ENCODE measurements around the gene SESTD1. TPM values are rescaled to one million over a fixed set of nuclear protein-coding genes. Genes with fewer than 3 reads are reported as not detected.
"Not testable (repeated sequence)": the region's sequence is repeated elsewhere in the genome, so short reads cannot be mapped to it uniquely, and the experiment has no call there.

The SESTD1 gene
- total and polyA plus RNA-seq, 2 experiments from 2014 or later = 34.7 to 44.0 TPM

GRCh38 chr2:179098080-179098689 lies 166.4 kb downstream of the SESTD1 start:
- no peak for TF ChIP-seq EZH2phosphoT487 (IDR thresholded peaks at IDR 0.05; ENCODE audit: low read depth, severe bottlenecking, unreplicated experiment)
- no peak for TF ChIP-seq EZH2 (IDR thresholded peaks at IDR 0.05; ENCODE audit: borderline replicate concordance)
- no peak for TF ChIP-seq CTCF (IDR thresholded peaks at IDR 0.05; ENCODE audit: poor library complexity)
- Histone ChIP-seq H3K4me3 (no peak overlapping the region), H3K79me2 (no peaks in the 10 kb centered on the region), H4K20me1 (ENCODE audit: insufficient read depth, poor library complexity, severe bottlenecking) (no peaks in the 10 kb centered on the region), H3K27me3 (no peaks in the 10 kb centered on the region), H3K36me3 (replicated peaks; ENCODE audit: insufficient read depth, low read depth) (no peaks in the 10 kb centered on the region), H3K27ac (no peak overlapping the region), H2AFZ (no peak overlapping the region), H3K4me2 (no peak overlapping the region), H3K4me1 (ENCODE audit: insufficient read depth) (no peaks in the 10 kb centered on the region), H3K9me2 (replicated peaks; ENCODE audit: insufficient read depth) (no peaks in the 10 kb centered on the region), H3K9me3 (ENCODE audit: low read depth) (no peaks in the 10 kb centered on the region)
- WGBS (ENCODE audit: low lambda C conversion rate, missing lambda C conversion rate) = 93% methylated on average over 4 of the region's 4 CpGs
- DNase-seq (ENCODE audit: low spot score) = no peak

- Histone ChIP-seq H3K36me3 (replicated peaks; ENCODE audit: insufficient read depth, low read depth) (no peaks in the 10 kb centered on the region), H3K27ac (no peak overlapping the region), H3K4me1 (ENCODE audit: insufficient read depth) (no peaks in the 10 kb centered on the region), H3K9me3 (ENCODE audit: low read depth) (no peaks in the 10 kb centered on the region), H3K4me3 (no peak overlapping the region), H4K20me1 (ENCODE audit: insufficient read depth, poor library complexity, severe bottlenecking) (no peaks in the 10 kb centered on the region), H2AFZ (no peak overlapping the region), H3K79me2 (no peaks in the 10 kb centered on the region), H3K27me3 (no peaks in the 10 kb centered on the region), H3K4me2 (no peak overlapping the region), H3K9me2 (replicated peaks; ENCODE audit: insufficient read depth) (no peaks in the 10 kb centered on the region)
- WGBS (ENCODE audit: low lambda C conversion rate, missing lambda C conversion rate) = 100% methylated on average over 1 of the region's 1 CpG
- DNase-seq (ENCODE audit: low spot score) = no peak
- TF ChIP-seq EZH2 (IDR thresholded peaks at IDR 0.05; ENCODE audit: borderline replicate concordance) (no peak), CTCF (IDR thresholded peaks at IDR 0.05; ENCODE audit: poor library complexity) (no peak), EZH2phosphoT487 (IDR thresholded peaks at IDR 0.05; ENCODE audit: low read depth, severe bottlenecking, unreplicated experiment) (no peak)
Observed at GRCh38 chr2:179097131-179097530, 167.5 kb downstream of the SESTD1 start.

GRCh38 chr2:179096090-179096489 lies 168.5 kb downstream of the SESTD1 start:
- no peaks in the 10 kb centered on the region for H3K36me3 ChIP-seq (replicated peaks; ENCODE audit: insufficient read depth, low read depth)
- H2AFZ ChIP-seq = no peak overlapping the region
- H4K20me1 ChIP-seq (ENCODE audit: insufficient read depth, poor library complexity, severe bottlenecking) = no peaks in the 10 kb centered on the region
- 93% methylated on average over 3 of the region's 3 CpGs for WGBS (ENCODE audit: low lambda C conversion rate, missing lambda C conversion rate)
- TF ChIP-seq EZH2phosphoT487 (IDR thresholded peaks at IDR 0.05; ENCODE audit: low read depth, severe bottlenecking, unreplicated experiment) (no peak), EZH2 (IDR thresholded peaks at IDR 0.05; ENCODE audit: borderline replicate concordance) (no peak), CTCF (IDR thresholded peaks at IDR 0.05; ENCODE audit: poor library complexity) (no peak)
- no peak overlapping the region for H3K27ac ChIP-seq
- no peak for DNase-seq (ENCODE audit: low spot score)
- no peaks in the 10 kb centered on the region for H3K27me3 ChIP-seq
- no peaks in the 10 kb centered on the region for H3K79me2 ChIP-seq
- H3K4me2 ChIP-seq = no peak overlapping the region
- no peak overlapping the region for H3K4me3 ChIP-seq
- H3K9me3 ChIP-seq (ENCODE audit: low read depth) = no peaks in the 10 kb centered on the region
- H3K9me2 ChIP-seq (replicated peaks; ENCODE audit: insufficient read depth) = no peaks in the 10 kb centered on the region
- no peaks in the 10 kb centered on the region for H3K4me1 ChIP-seq (ENCODE audit: insufficient read depth)

GRCh38 chr2:179092912-179093311 lies 171.7 kb downstream of the SESTD1 start:
- not testable (repeated sequence) for H2AFZ ChIP-seq; DNase-seq (ENCODE audit: low spot score); H3K27ac ChIP-seq; H3K9me2 ChIP-seq (replicated peaks; ENCODE audit: insufficient read depth); H3K27me3 ChIP-seq; H4K20me1 ChIP-seq (ENCODE audit: insufficient read depth, poor library complexity, severe bottlenecking); H3K4me1 ChIP-seq (ENCODE audit: insufficient read depth); H3K79me2 ChIP-seq; H3K4me2 ChIP-seq; H3K9me3 ChIP-seq (ENCODE audit: low read depth); H3K36me3 ChIP-seq (replicated peaks; ENCODE audit: insufficient read depth, low read depth); H3K4me3 ChIP-seq
- WGBS (ENCODE audit: low lambda C conversion rate, missing lambda C conversion rate) = 95% methylated on average over 4 of the region's 4 CpGs
